Smooth muscle cell (in vitro differentiated cells): ENCODE data around the gene RNF208. TPM values are rescaled to one million over a fixed set of nuclear protein-coding genes. Genes with fewer than 3 reads are reported as not detected.
A peak's percentile ranks its signal among the peaks of the same experiment; 100 is the strongest.

Experiments used
- DNase-seq: peaks from one replicate; lab custom pipeline; 2025; ENCODE audit not compliant: unreplicated experiment; lab: John Stamatoyannopoulos, UW
- H2AFZ ChIP-seq: fragments of 200-600 bp; sonication (generic); 2 replicates; pipeline ENCODE4 v1.6.0; 2016; ENCODE audit warnings: antibody characterized with exemption, low read depth, mild to moderate bottlenecking
- H3F3A ChIP-seq: fragments of 200-600 bp; sonication (generic); 2 replicates; pipeline ENCODE4 v1.6.0; 2017; ENCODE audit warnings: antibody characterized with exemption, low read depth
- H3K27ac ChIP-seq: fragments of 200-600 bp; sonication (generic); 2 replicates; pipeline ENCODE4 v1.5.1; 2016; ENCODE audit warnings: low read depth, mild to moderate bottlenecking
- H3K27me3 ChIP-seq: fragments of 200-600 bp; sonication (generic); 2 replicates; pipeline ENCODE4 v1.6.1; 2016; ENCODE audit warnings: low read depth, mild to moderate bottlenecking
- H3K36me3 ChIP-seq: fragments of 200-600 bp; sonication (generic); 2 replicates; pipeline ENCODE4 v1.5.1; 2016; ENCODE audit warnings: low read depth
- H3K4me1 ChIP-seq: fragments of 200-600 bp; sonication (generic); 2 replicates; pipeline ENCODE4 v1.5.1; 2016; ENCODE audit warnings: low read depth
- H3K4me2 ChIP-seq: fragments of 200-600 bp; sonication (generic); 2 replicates; pipeline ENCODE4 v1.6.0; 2016; ENCODE audit warnings: mild to moderate bottlenecking
- H3K4me3 ChIP-seq: fragments of 200-600 bp; sonication (generic); 2 replicates; pipeline ENCODE4 v1.5.1; 2016; ENCODE audit warnings: mild to moderate bottlenecking
- H3K79me2 ChIP-seq: fragments of 200-600 bp; sonication (generic); 2 replicates; pipeline ENCODE4 v1.6.0; 2016; ENCODE audit warnings: low read depth, mild to moderate bottlenecking
- H3K9ac ChIP-seq: fragments of 200-600 bp; sonication (generic); 2 replicates; pipeline ENCODE4 v1.6.0; 2016; ENCODE audit warnings: low read depth
- H3K9me3 ChIP-seq: fragments of 200-600 bp; sonication (generic); replicated peaks from 2 replicates; pipeline ENCODE4 v1.5.1; 2016; ENCODE audit warnings: low read depth
- H4K20me1 ChIP-seq: fragments of 200-600 bp; sonication (generic); 2 replicates; pipeline ENCODE4 v1.6.0; 2016; ENCODE audit warnings: low read depth
- CTCF ChIP-seq: fragments of 200-600 bp; sonication (generic); IDR thresholded peaks from 2 replicates; pipeline ENCODE4 v1.5.1; 2017; ENCODE audit warnings: borderline replicate concordance, mild to moderate bottlenecking, antibody characterized with exemption; ENCODE audit not compliant: insufficient read depth, poor library complexity, severe bottlenecking
- WGBS: methylation state at CpG from one replicate; pipeline ENCODE4 v1.1.7; 2016; ENCODE audit warnings: low lambda C conversion rate; 5-methylcytosine and 5-hydroxymethylcytosine counted together
- polyA plus RNA-seq: library from polyadenylated mRNA; unstranded; fragments of >200 nt; fragmentation: Nextera tagmentation; extraction: Ambion mirVana; gene quantifications from 2 replicates; pipeline ENCODE4 v1.2.1, GENCODE V29; 2016
- total RNA-seq: library from RNA; depleted of rRNA; stranded (reverse); fragments of >200 nt; gene quantifications from 2 replicates; pipeline ENCODE4 v1.2.3, GENCODE V29; 2014

Gene RNF208
- total and polyA plus RNA-seq, 2 experiments from 2014 or later = 0.36 to 1.4 TPM

- Histone ChIP-seq H4K20me1 (peaks cover 21% of the 10 kb centered on the region), H2AFZ (peak overlapping the region; percentile 33), H3K4me1 (peaks cover 20% of the 10 kb centered on the region), H3K36me3 (no peaks in the 10 kb centered on the region), H3F3A (peaks cover 12% of the 10 kb centered on the region), H3K27ac (peak overlapping the region; percentile 96), H3K4me2 (peak overlapping the region; percentile 100), H3K4me3 (peak overlapping the region; percentile 88), H3K9me3 (no peaks in the 10 kb centered on the region), H3K79me2 (peaks cover 46% of the 10 kb centered on the region), H3K27me3 (no peaks in the 10 kb centered on the region), H3K9ac (peak overlapping the region; percentile 96)
- no peak for TF ChIP-seq CTCF
- no peak for DNase-seq
- WGBS = 47% methylated on average over 23 of the region's 23 CpGs
Observed at GRCh38 chr9:137189297-137190295, 32.4 kb downstream of the RNF208 start.

DNA sequence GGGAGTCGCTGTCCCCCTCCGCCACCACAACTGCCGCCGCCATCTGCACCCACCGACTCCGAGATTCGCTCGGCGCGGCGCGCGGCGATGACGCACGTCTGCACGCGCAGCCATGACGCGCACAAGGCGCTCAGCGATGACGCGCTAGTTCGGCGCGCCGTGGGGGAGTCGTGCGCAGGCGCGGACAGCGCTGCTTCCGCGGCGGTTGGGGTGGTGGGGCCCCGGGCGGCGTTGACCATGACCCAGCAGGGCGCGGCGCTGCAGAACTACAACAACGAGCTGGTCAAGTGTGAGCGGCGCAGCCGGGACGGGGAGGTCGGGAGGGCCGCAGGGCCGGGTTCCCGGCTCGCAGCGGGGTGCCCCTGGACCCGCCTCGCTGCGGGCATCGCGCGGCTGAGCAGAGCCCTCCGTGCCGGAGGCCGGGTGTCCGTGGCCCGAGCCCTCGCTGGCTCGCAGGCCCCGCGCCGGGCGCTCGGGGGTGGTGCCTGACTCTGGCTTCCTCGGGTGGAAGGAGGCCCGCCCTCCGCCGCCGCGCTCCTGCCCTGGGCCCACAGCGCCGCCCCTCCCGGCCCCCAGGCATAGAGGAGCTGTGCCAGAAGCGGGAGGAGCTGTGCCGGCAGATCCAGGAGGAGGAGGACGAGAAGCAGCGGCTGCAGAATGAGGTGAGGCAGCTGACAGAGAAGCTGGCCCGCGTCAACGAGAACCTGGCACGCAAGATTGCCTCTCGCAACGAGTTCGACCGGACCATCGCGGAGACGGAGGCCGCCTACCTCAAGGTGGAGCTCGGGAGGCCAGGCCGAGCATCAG is 33.3 kb downstream of the RNF208 start, which contains the start of the genes ANAPC2 and SSNA1:
Gene ANAPC2 (minus strand): TSS at position 71 of the 807 bp plus-strand sequence. CDS start 28 bp downstream, at position 43.
Gene SSNA1 (plus strand): TSS at position 187 of the 807 bp plus-strand sequence. CDS start 51 bp downstream, at position 238.
- peak within 1 kb of the TSS; percentile 96 for H3K27ac ChIP-seq
- H3K4me1 ChIP-seq = peaks cover 18% of the 10 kb centered on the region
- TF ChIP-seq CTCF = peak; percentile 29
- no peaks in the 10 kb centered on the region for H3K36me3 ChIP-seq
- peak within 1 kb of the TSS; percentile 62 for H2AFZ ChIP-seq
- H3K4me2 ChIP-seq = peak within 1 kb of the TSS; percentile 100
- peaks cover 39% of the 10 kb centered on the region for H3K79me2 ChIP-seq
- H3K9ac ChIP-seq = peak within 1 kb of the TSS; percentile 96
- 1% methylated on average over 84 of the region's 98 CpGs for WGBS
- peak within 1 kb of the TSS; percentile 88 for H3K4me3 ChIP-seq
- H3K27me3 ChIP-seq = no peaks in the 10 kb centered on the region
- H4K20me1 ChIP-seq = peaks cover 12% of the 10 kb centered on the region
- DNase-seq = peak; percentile 90
- H3K9me3 ChIP-seq = no peaks in the 10 kb centered on the region
- peaks cover 12% of the 10 kb centered on the region for H3F3A ChIP-seq

DNA sequence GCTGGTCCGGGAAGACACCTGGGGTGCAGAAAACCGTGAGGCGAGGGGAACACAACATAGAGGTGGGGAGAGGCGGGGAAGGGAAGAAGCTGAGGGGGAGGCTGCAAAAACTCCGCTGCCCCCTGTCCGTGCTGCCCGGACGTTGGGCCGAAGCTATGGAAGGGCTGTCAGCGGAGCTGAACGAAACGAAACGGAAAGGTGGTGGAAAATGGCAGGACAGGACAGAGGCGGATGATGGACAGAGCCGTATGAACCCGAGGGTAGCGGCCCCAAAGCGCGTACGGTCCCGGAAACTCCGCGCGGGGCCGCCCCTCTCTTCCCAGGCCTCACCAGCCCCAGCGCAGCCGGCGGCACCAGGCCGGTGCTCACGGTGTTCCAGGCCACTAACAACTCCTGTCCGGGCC is 34.0 kb downstream of the RNF208 start:
- Histone ChIP-seq H4K20me1 (peaks cover 10% of the 10 kb centered on the region), H3F3A (peaks cover 12% of the 10 kb centered on the region), H3K27ac (peak overlapping the region; percentile 96), H3K79me2 (peaks cover 39% of the 10 kb centered on the region), H3K9me3 (no peaks in the 10 kb centered on the region), H2AFZ (peak overlapping the region; percentile 62), H3K27me3 (no peaks in the 10 kb centered on the region), H3K4me3 (peak overlapping the region; percentile 88), H3K9ac (peak overlapping the region; percentile 96), H3K4me2 (peak overlapping the region; percentile 100), H3K4me1 (peaks cover 18% of the 10 kb centered on the region), H3K36me3 (no peaks in the 10 kb centered on the region)
- DNase-seq = no peak
- WGBS = 4% methylated on average over 27 of the region's 31 CpGs
- no peak for TF ChIP-seq CTCF
